Fibroblast of the aortic adventitia (primary cell): ENCODE data around the gene UNC50. TPM values are rescaled to one million over a fixed set of nuclear protein-coding genes. Genes with fewer than 3 reads are reported as not detected.

Source experiments
- DNase-seq: peaks from one replicate; pipeline ENCODE4 v3.0.0-alpha.2; 2010; ENCODE audit warnings: low read depth
- H3K4me3 ChIP-seq: 2 replicates; pipeline ENCODE4 v1.5.1; 2011; ENCODE audit warnings: low read depth, mild to moderate bottlenecking, control low read depth, low read length, moderate library complexity
- total RNA-seq: library from RNA; depleted of rRNA; stranded (reverse); fragments of >200 nt; gene quantifications from 2 replicates; pipeline ENCODE4 v1.2.3, GENCODE V29; 2012; ENCODE audit warnings: low replicate concordance
- TF ChIP-seq, protein P1 (sequence below): IDR thresholded peaks from 2 replicates; pipeline ENCODE4 v1.5.1; 2011; ENCODE audit warnings: mild to moderate bottlenecking, low read length, control low read depth, inconsistent platforms; ENCODE audit not compliant: insufficient read depth

The UNC50 gene
- total RNA-seq, 1 donor = 42.8 TPM

DNA sequence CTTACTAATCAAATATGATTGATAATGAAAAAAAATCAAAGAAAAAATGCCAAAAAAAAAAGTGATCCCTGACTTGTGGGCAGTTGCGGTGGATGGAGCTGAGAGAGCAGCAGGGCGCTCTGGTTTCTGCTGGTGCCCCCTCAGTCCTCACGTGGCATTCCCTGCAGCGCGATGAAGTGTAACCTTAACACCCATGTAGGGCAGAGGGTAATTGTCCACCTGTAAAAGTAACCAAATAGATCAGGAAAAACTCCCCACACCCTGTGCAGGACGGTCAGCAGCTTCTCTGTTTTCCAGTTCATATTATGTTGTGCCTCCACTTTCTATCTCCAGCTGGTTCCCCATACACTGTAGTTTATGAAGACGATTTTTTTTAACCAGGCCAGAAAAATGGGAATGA, 25.1 kb upstream of the UNC50 start:
- TF ChIP-seq, protein P1, sequence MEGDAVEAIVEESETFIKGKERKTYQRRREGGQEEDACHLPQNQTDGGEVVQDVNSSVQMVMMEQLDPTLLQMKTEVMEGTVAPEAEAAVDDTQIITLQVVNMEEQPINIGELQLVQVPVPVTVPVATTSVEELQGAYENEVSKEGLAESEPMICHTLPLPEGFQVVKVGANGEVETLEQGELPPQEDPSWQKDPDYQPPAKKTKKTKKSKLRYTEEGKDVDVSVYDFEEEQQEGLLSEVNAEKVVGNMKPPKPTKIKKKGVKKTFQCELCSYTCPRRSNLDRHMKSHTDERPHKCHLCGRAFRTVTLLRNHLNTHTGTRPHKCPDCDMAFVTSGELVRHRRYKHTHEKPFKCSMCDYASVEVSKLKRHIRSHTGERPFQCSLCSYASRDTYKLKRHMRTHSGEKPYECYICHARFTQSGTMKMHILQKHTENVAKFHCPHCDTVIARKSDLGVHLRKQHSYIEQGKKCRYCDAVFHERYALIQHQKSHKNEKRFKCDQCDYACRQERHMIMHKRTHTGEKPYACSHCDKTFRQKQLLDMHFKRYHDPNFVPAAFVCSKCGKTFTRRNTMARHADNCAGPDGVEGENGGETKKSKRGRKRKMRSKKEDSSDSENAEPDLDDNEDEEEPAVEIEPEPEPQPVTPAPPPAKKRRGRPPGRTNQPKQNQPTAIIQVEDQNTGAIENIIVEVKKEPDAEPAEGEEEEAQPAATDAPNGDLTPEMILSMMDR = no peak
- no peak overlapping the region for H3K4me3 ChIP-seq
- DNase-seq = no peak

DNA sequence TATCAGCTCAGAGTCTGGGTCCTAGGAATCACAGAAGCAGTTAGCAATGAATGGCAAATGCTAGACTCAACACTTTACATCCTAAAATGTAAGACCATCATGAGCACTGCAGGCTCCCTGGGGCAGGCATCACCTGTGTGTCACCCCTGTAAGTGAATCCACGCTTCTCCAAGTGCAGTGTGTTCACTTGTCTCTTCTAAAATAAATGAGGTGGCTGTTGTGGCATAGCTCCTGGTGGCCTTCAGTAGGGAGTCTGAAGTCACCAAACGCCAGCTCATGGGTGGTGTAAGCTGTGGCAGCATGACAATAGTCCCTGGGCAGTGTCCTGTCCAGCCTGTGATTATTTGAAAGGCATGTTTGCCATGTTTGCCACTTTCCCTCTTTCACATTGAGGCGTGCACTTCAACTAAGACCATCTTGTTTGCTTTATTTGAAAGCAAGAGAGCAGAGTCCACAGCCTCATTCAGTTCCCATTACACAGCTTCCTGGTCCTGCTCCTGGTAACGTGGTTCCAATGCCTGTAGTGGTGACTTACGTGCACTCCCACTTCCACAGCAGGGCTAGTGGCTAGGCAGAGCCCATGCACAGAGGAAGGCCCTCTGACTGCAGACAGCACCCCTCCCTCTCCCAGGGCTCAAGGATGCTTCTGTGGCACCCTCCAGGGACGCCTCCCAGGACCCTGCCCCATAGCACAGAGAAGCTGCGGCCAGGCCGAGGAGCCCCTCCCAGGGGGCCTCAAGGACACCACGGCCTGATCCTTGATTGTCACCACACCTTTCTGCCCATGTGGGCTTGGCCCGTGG, 24.4 kb upstream of the UNC50 start:
- no peak for DNase-seq
- H3K4me3 ChIP-seq = no peak overlapping the region
- TF ChIP-seq, protein P1 = no peak

DNA sequence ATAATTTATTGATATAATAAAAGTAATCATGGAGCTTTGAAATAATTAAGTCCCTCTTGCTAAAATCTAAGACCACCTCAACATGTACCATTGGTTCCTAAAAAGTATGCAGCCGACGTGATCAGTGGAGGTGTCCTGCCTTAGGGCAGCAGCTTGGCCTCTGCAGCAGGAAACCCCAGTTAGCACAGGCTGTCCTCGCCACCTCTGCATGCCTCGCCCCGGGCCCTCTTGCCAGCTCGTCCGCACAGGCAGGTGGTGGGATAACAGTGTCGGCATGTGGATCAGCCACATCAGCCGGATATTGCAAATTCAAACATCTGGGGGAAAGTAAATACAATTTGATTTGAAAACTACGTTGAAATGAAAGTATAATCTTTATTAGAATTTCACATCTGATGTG, 23.0 kb upstream of the UNC50 start:
- no peak overlapping the region for H3K4me3 ChIP-seq
- DNase-seq = no peak
- TF ChIP-seq, protein P1 = no peak

DNA sequence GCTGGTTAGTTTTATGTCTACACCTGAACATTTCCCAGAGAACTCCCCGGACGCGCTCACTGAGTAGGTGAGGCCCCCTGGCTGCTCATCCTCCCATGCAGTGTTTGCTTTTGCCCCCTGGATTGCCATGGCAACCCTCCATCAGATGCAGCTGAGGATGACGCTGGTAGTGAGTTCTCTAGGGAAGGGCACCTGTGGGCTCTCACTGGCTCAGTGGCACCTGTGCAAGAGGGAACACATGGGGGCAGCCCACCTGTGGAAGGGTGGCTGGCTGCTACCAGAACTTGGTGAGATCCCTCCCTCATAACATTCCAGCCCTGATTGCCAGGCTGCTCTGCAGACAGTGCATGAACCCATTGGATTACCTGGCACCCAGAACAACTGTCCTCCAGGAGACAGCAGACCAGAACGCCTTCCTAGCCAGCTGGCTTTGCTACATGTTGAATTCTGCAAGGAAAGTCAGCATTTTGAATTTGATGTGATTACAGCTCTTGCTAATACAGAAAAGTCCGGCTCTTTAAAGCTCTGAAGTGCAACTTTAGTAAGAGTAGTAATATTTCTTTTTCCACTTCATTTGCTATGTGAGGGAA, 21.7 kb upstream of the UNC50 start:
- TF ChIP-seq, protein P1 = no peak
- DNase-seq = no peak
- no peak overlapping the region for H3K4me3 ChIP-seq

DNA sequence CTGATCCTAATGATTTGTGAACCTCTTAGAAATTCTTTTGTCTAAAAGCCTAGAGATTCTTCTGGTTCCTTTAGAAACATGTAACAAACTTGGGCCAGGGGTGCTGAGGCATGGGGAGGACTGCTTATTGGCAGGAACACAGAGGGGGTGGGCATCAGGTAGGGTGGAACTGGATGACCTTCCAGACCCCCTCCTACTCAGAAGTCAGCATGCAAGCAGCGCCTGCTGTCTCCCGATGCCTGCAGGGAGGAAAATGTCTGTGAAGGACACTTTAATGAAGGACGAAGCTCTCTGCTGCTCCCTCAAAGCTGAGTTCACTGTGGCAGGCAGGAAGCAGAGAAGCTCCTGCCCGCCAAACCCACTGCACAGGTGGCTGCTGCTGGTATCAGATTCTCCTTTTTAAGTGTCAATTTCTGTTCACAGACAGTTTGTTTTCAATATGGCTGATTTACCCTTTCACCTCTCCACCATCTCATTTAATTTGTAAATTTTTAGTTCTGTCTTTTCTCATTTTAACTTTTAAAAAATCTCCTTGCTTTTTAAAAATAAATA, 19.4 kb upstream of the UNC50 start:
- H3K4me3 ChIP-seq = no peak overlapping the region
- DNase-seq = no peak
- TF ChIP-seq, protein P1 = no peak

DNA sequence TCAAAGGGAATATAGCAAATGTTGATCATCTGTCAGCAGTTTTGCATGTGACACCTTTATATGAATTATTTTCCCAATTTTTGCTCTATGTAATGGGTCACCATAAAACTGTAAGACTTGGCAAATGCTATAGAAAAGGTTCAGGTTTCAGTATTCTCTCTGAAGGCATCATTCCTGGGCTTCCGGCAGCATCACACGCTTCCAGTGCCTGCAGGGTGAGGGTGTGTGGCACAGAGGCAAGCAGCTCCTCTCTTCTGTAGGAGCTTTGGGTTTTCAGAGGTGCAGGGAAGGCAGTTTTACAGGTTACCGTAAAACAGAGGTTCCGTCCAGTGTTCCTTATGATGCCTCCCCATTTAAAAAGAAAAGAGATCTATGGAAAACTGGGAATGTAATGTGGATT, 18.9 kb upstream of the UNC50 start:
- no peak overlapping the region for H3K4me3 ChIP-seq
- TF ChIP-seq, protein P1 = no peak
- DNase-seq = no peak
